Panc1 (cell line): ENCODE results near the gene MYO7B.

Experiments used
- CTCF ChIP-seq: fragments of 450-650 bp; IDR thresholded peaks from 2 replicates; pipeline ENCODE4 v1.5.1; 2017; ENCODE audit warnings: mild to moderate bottlenecking
- POLR2AphosphoS5 ChIP-seq: IDR thresholded peaks from 2 replicates; pipeline ENCODE4 v1.6.1; 2012; ENCODE audit warnings: mild to moderate bottlenecking, low read depth, low read length, moderate library complexity
- SIN3A ChIP-seq: IDR thresholded peaks from 2 replicates; pipeline ENCODE4 v1.6.1; 2012; ENCODE audit warnings: low read depth, mild to moderate bottlenecking, low read length, moderate library complexity, borderline replicate concordance; ENCODE audit not compliant: insufficient read depth
- TF ChIP-seq, protein P1 (sequence below), 2 experiments: IDR thresholded peaks; 2 replicates each; pipeline ENCODE4 v1.6.1; 2011 to 2012; ENCODE audit warnings: low read depth in 2 of 2, control low read depth in 1 of 2, low read length in 1 of 2, mild to moderate bottlenecking in 1 of 2, moderate library complexity in 1 of 2; ENCODE audit not compliant: insufficient read depth in 1 of 2

DNA sequence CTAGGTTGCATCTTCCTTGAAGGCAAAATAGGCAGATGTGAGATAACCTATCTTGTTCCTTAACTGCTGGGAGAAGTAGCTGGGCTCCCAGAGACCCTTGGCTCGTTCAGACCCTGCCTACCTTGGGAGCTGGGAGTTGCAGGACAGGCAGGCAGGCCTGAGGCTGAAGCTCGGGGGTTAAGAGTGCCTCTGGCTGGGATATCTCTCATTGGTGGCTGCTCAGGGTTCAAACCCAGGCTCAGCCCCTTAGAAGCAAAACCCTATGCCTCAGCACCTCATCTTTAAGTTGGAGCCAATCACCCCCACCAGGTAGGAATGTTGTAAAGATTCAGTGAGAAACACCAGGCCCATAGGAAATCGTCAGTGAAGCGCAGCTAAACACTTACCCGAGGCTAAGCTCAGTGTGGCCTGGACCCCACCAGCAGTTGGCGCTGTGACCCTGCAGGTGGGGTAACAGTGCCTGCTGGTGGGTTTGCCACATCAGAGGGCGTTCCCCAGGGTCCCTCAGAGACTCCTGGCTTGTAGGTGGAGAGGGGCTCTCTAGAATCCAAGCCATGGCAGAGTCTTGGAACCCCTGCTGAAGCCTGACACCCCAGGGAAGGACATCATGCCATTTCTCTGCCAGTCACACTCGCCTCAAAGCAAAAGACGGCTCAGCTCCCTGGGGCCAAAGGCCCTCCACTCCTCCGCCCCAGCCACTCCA is 55.9 kb downstream of the MYO7B start:
- TF ChIP-seq SIN3A (no peak), CTCF (peak; percentile 99), POLR2AphosphoS5 (no peak)
- TF ChIP-seq, protein P1, sequence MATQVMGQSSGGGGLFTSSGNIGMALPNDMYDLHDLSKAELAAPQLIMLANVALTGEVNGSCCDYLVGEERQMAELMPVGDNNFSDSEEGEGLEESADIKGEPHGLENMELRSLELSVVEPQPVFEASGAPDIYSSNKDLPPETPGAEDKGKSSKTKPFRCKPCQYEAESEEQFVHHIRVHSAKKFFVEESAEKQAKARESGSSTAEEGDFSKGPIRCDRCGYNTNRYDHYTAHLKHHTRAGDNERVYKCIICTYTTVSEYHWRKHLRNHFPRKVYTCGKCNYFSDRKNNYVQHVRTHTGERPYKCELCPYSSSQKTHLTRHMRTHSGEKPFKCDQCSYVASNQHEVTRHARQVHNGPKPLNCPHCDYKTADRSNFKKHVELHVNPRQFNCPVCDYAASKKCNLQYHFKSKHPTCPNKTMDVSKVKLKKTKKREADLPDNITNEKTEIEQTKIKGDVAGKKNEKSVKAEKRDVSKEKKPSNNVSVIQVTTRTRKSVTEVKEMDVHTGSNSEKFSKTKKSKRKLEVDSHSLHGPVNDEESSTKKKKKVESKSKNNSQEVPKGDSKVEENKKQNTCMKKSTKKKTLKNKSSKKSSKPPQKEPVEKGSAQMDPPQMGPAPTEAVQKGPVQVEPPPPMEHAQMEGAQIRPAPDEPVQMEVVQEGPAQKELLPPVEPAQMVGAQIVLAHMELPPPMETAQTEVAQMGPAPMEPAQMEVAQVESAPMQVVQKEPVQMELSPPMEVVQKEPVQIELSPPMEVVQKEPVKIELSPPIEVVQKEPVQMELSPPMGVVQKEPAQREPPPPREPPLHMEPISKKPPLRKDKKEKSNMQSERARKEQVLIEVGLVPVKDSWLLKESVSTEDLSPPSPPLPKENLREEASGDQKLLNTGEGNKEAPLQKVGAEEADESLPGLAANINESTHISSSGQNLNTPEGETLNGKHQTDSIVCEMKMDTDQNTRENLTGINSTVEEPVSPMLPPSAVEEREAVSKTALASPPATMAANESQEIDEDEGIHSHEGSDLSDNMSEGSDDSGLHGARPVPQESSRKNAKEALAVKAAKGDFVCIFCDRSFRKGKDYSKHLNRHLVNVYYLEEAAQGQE (IDR thresholded peaks at IDR 0.05; ENCODE audit: insufficient read depth in 1 of 2, low read depth in 2 of 2, low read length in 1 of 2) = no peak
